Heart left ventricle (tissue), 13 donors: ENCODE data around the gene GRM1.

Source experiments
- CTCF ChIP-seq, 12 donors: fragments of 200-600 bp; sonication (generic) in 4 of 12; IDR thresholded peaks; one replicate each; pipeline versions ENCODE4 v1.5.0 to v1.8.0; 2018 to 2022; ENCODE audit warnings: antibody characterized with exemption in 12 of 12, mild to moderate bottlenecking in 5 of 12
- POLR2A ChIP-seq, 2 donors: fragments of 450-650 bp; IDR thresholded peaks; one replicate each; pipeline ENCODE4 v1.6.1; 2017; ENCODE audit warnings: antibody characterized with exemption in 2 of 2, mild to moderate bottlenecking in 2 of 2, moderate library complexity in 2 of 2
- donor health status: ischemic (EF 13 %, LVEDD 7.1; RV severe dilation, severe dysfunction).
- donor health status: DM: no; HTN: yes; CAD: no.
- donor health status: DM: no; HTN: no; CAD: no.
- donor health status: ischemic (EF 25% LVEDD 6.9; RV normal size, moderate dysfunction).
- donor health status: ischemic (EF 25% LVEDD 5.7; RV mildly dilated, moderate dysfunction).
- donor health status: ischemic (EF 35%, LVEDD 5.7; RV mildly dilated, moderate dysfunction).
- donor health status: nonischemic (EF 11% LVEDD 7.7; RV severe dilation, severe dysfunction).
- donor health status: DM: yes; HTN: yes; CAD: no.
- donor health status: PGD.
- donor health status: ischemic (EF 29% LVEDD 5.4; RV normal size, mild dysfunction).
- donor health status: nonischemic (EF 23%, LVEDD 6.1; RV moderate dilation, normal function).

DNA sequence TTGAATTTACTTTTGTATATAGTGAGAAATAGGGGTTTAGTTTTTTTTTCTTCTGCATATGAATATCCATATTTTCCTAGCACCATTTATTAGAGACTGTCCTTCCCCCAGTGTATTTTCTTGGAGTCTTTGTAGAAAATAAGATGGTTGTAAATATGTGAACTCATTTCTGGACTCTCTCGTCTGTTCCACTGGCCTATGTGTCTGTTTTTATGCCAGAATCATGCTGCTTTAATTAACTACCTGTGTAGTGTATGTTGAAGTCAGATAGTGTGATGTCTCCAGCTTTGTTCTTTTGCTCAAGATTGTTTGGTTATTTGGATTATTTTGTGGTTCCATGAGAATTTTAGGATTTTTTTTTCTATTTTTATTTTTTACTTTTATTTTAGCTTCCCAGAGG, 338.2 kb downstream of the GRM1 start:
- TF ChIP-seq CTCF (IDR thresholded peaks at IDR 0.05) = no peak
- TF ChIP-seq POLR2A (IDR thresholded peaks at IDR 0.05) = no peak
